CD4-positive, alpha-beta T cell treated with Interleukin-17A for 1 hour (primary cell): ENCODE measurements around the gene SNX3.

Experiments used
- DNase-seq: peaks from one replicate; pipeline ENCODE4 v3.0.0-alpha.2; 2020

SNX3 gene

GRCh38 chr6:108203189-108204112 lies 57.4 kb downstream of the SNX3 start:
- DNase-seq, result no peak

- DNase-seq, result no peak
Observed at GRCh38 chr6:108200631-108201030, 60.2 kb downstream of the SNX3 start.

- DNase-seq, result no peak
Observed at GRCh38 chr6:108200186-108200585, 60.7 kb downstream of the SNX3 start.

GRCh38 chr6:108198761-108199498 lies 61.9 kb downstream of the SNX3 start:
- no peak for DNase-seq

- no peak for DNase-seq
Observed at GRCh38 chr6:108195209-108195608, 65.6 kb downstream of the SNX3 start.

- DNase-seq, result no peak
Observed at GRCh38 chr6:108194503-108194902, 66.3 kb downstream of the SNX3 start.

GRCh38 chr6:108193835-108194234 lies 67.0 kb downstream of the SNX3 start:
- no peak for DNase-seq

GRCh38 chr6:108193131-108193530 lies 67.7 kb downstream of the SNX3 start:
- DNase-seq, result no peak

- DNase-seq, result no peak
Observed at GRCh38 chr6:108187519-108187918, 73.3 kb downstream of the SNX3 start.

GRCh38 chr6:108186226-108186625 lies 74.6 kb downstream of the SNX3 start:
- DNase-seq, result no peak

- DNase-seq, result no peak
Observed at GRCh38 chr6:108180776-108181175, 80.1 kb downstream of the SNX3 start.

GRCh38 chr6:108180266-108180665 lies 80.6 kb downstream of the SNX3 start:
- no peak for DNase-seq

GRCh38 chr6:108179741-108180140 lies 81.1 kb downstream of the SNX3 start:
- DNase-seq, result no peak

- no peak for DNase-seq
Observed at GRCh38 chr6:108176281-108177089, 84.4 kb downstream of the SNX3 start.

- DNase-seq, result no peak
Observed at GRCh38 chr6:108175592-108176279, 85.1 kb downstream of the SNX3 start.

- no peak for DNase-seq
Observed at GRCh38 chr6:108175176-108175591, 85.7 kb downstream of the SNX3 start.

GRCh38 chr6:108174371-108175175 lies 86.3 kb downstream of the SNX3 start:
- DNase-seq, result peak; percentile 17

GRCh38 chr6:108171918-108172516 lies 88.8 kb downstream of the SNX3 start:
- no peak for DNase-seq

- no peak for DNase-seq
Observed at GRCh38 chr6:108171291-108171917, 89.4 kb downstream of the SNX3 start.
